Right cardiac atrium (tissue), 5 donors: ENCODE measurements around the gene BLOC1S4. TPM values are rescaled to one million over a fixed set of nuclear protein-coding genes. Genes with fewer than 3 reads are reported as not detected.

Experiments
- polyA plus RNA-seq: library from polyadenylated mRNA; stranded (reverse); fragments of 200-250 nt; gene quantifications from one replicate; pipeline ENCODE4 v1.2.3, GENCODE V29; 2013
- total RNA-seq, 4 donors: library from RNA; stranded (reverse); fragmentation: NEBNext Ultra II Directional; extraction: Animal tissue kit (Norgen Biotek cat#: 25700); gene quantifications; one replicate each; pipeline ENCODE4 v1.2.1, GENCODE V29; 2021
- donor health status: healthy with polysubstance abuse.
- donor health status: DM: no; HTN: yes; CAD: no.
- donor health status: DM: no; HTN: no; CAD: no.
- donor health status: DM: no; HTN: yes; CAD: no; lungs with severe emphysema.
- donor health status: DM: yes; HTN: yes; CAD: no.

The BLOC1S4 gene
- total and polyA plus RNA-seq, 5 donors: 7.0 to 9.1 (median 7.8) TPM

Other genes starting within 250 kb of the BLOC1S4 start
- gene PPP2R2C, start 243.6 kb upstream of the BLOC1S4 start, total RNA-seq: 1 to 10 TPM; 2.3 to 7.2 (median 4.7) TPM
- 2.8 TPM for gene PPP2R2C, start 243.6 kb upstream of the BLOC1S4 start, polyA plus RNA-seq
- gene MAN2B2, start 141.0 kb upstream of the BLOC1S4 start, total RNA-seq: 10 to 100 TPM; 27.0 to 38.4 (median 28.9) TPM
- gene MAN2B2, start 141.0 kb upstream of the BLOC1S4 start, polyA plus RNA-seq: 11.5 TPM
- gene MRFAP1, start 75.5 kb upstream of the BLOC1S4 start, total RNA-seq: 100 to 1,000 TPM; 250 to 276 (median 263) TPM
- gene MRFAP1, start 75.5 kb upstream of the BLOC1S4 start, polyA plus RNA-seq: 335 TPM
- 1 to 10 TPM in 1 of 4 donors, not detected in 3; 1.5 TPM for gene S100P, start 22.3 kb upstream of the BLOC1S4 start, total RNA-seq
- 0.16 TPM for gene S100P, start 22.3 kb upstream of the BLOC1S4 start, polyA plus RNA-seq
- gene MRFAP1L1, start 6.3 kb upstream of the BLOC1S4 start, total RNA-seq: 10 to 100 TPM; 51.9 to 58.6 (median 54.1) TPM
- 73.4 TPM for gene MRFAP1L1, start 6.3 kb upstream of the BLOC1S4 start, polyA plus RNA-seq
- gene KIAA0232, start 66.6 kb downstream of the BLOC1S4 start, total RNA-seq: 10 to 100 TPM; 64.2 to 67.0 (median 66.6) TPM
- 21.8 TPM for gene KIAA0232, start 66.6 kb downstream of the BLOC1S4 start, polyA plus RNA-seq
- 10 to 100 TPM; 36.2 to 44.8 (median 42.5) TPM for gene TBC1D14, start 193.7 kb downstream of the BLOC1S4 start, total RNA-seq
- 20.1 TPM for gene TBC1D14, start 193.7 kb downstream of the BLOC1S4 start, polyA plus RNA-seq